ENCODE measurements around the gene TNS1.

DNA sequence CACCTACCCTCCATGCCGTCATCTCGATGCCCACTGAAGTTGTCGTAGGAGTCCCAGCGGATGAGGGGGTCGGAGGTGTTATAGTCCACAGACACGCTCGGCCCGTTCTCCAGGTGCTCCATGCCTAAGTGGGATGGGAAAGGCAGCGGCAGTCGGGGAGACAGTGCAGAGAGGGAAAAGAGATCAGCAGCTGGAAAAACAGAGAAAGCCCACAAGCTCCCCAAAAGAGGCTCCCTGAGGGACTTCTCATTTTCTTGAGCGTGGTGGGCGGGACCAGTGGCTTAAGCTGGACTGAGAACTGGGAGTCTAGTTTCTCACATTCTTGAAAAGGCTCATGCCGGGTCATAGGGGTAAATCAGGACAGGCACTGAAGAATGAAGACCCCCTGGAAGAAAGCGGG, 121.9 kb downstream of the TNS1 start:
- no peak for TF ChIP-seq TARDBP (IDR thresholded peaks at IDR 0.05)
- no peak for TF ChIP-seq NFRKB (IDR thresholded peaks at IDR 0.05)
- no peak for TF ChIP-seq SP1 (IDR thresholded peaks at IDR 0.05)
- TF ChIP-seq ZNF384 (IDR thresholded peaks at IDR 0.05): no peak
- TF ChIP-seq LEF1 (IDR thresholded peaks at IDR 0.05; ENCODE audit: borderline replicate concordance): no peak
- no peak for TF ChIP-seq HDGF (IDR thresholded peaks at IDR 0.05; ENCODE audit: borderline replicate concordance)
- no peak for TF ChIP-seq SUZ12 (IDR thresholded peaks at IDR 0.05)
- no peak for TF ChIP-seq FOXA1 (IDR thresholded peaks at IDR 0.05)
- TF ChIP-seq FOXK2 (IDR thresholded peaks at IDR 0.05): no peak
- no peak for TF ChIP-seq CTBP1 (IDR thresholded peaks at IDR 0.05; ENCODE audit: borderline replicate concordance)
- TF ChIP-seq FOXM1 (IDR thresholded peaks at IDR 0.05; ENCODE audit: borderline replicate concordance): no peak
- TF ChIP-seq, protein P1, sequence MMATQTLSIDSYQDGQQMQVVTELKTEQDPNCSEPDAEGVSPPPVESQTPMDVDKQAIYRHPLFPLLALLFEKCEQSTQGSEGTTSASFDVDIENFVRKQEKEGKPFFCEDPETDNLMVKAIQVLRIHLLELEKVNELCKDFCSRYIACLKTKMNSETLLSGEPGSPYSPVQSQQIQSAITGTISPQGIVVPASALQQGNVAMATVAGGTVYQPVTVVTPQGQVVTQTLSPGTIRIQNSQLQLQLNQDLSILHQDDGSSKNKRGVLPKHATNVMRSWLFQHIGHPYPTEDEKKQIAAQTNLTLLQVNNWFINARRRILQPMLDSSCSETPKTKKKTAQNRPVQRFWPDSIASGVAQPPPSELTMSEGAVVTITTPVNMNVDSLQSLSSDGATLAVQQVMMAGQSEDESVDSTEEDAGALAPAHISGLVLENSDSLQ (IDR thresholded peaks at IDR 0.05): no peak
- no peak for TF ChIP-seq BHLHE40 (IDR thresholded peaks at IDR 0.05; ENCODE audit: borderline replicate concordance)

All from HEK293T (cell line).